H1 (cell line): Measurements from ENCODE around the gene C1QTNF1. TPM values are rescaled to one million over a fixed set of nuclear protein-coding genes. Genes with fewer than 3 reads are reported as not detected.

Experiments
- CTCF ChIA-PET: fragments of 300-600 bp; sonication (Branson Sonifier 250); formaldehyde crosslinking; loops from one replicate; lab custom pipeline; 2021; ENCODE audit not compliant: partially characterized antibody; lab: Charles Lee
- POLR2A ChIA-PET: fragments of 300-600 bp; sonication (Branson Sonifier 250); formaldehyde crosslinking; loops from one replicate; lab custom pipeline; 2021; ENCODE audit warnings: inconsistent platforms; ENCODE audit not compliant: partially characterized antibody; lab: Charles Lee
- DNase-seq, 2 experiments: peaks; one replicate each; pipeline versions ENCODE4 v3.0.0 to v3.0.0-alpha.2; 2010 to 2022; ENCODE audit warnings: low spot score in 2 of 2, low read depth in 1 of 2, mixed read lengths in 1 of 2
- FAIRE-seq: peaks from 2 replicates; lab custom pipeline; 2011; peaks lifted over from hg19 to GRCh38; lab: Jason Lieb, UNC
- H2AFZ ChIP-seq: 2 replicates; pipeline ENCODE4 v1.8.1; 2012; ENCODE audit warnings: low read length, inconsistent platforms
- H2AK5ac ChIP-seq: 2 replicates; pipeline ENCODE4 v1.6.1; 2013; ENCODE audit warnings: low read depth, low read length
- H2BK120ac ChIP-seq: replicated peaks from 2 replicates; pipeline ENCODE3; 2013; ENCODE audit warnings: low read depth, low read length, inconsistent platforms
- H2BK12ac ChIP-seq: 2 replicates; pipeline ENCODE4 v1.6.1; 2013; ENCODE audit warnings: low read depth, low read length
- H2BK15ac ChIP-seq: 2 replicates; pipeline ENCODE4 v1.6.1; 2013; ENCODE audit warnings: low read length
- H2BK20ac ChIP-seq: 2 replicates; pipeline ENCODE4 v1.6.1; 2013; ENCODE audit warnings: low read length
- H2BK5ac ChIP-seq: 2 replicates; pipeline ENCODE4 v1.6.1; 2013; ENCODE audit warnings: low read depth, low read length
- H3K14ac ChIP-seq: 2 replicates; pipeline ENCODE4 v1.6.1; 2013; ENCODE audit warnings: inconsistent platforms; ENCODE audit not compliant: insufficient read length
- H3K18ac ChIP-seq: 2 replicates; pipeline ENCODE4 v1.6.1; 2013; ENCODE audit warnings: low read length; ENCODE audit errors: extremely low read depth
- H3K23ac ChIP-seq: 2 replicates; pipeline ENCODE4 v1.6.1; 2013; ENCODE audit warnings: inconsistent platforms; ENCODE audit not compliant: insufficient read length
- H3K23me2 ChIP-seq: 2 replicates; pipeline ENCODE4 v1.6.1; 2013; ENCODE audit warnings: low read depth, low read length
- H3K27ac ChIP-seq: 2 replicates; pipeline ENCODE4 v1.6.1; 2011; ENCODE audit warnings: low read depth, low read length, inconsistent platforms
- H3K27me3 ChIP-seq, 4 experiments: replicated peaks in 1 of 4; 1 replicate in 1 of 4; 2 replicates in 3 of 4; pipeline versions ENCODE4 v1.6.1 to v1.8.1; 2011 to 2013; ENCODE audit warnings: low read length in 3 of 4, mild to moderate bottlenecking in 3 of 4, inconsistent platforms in 2 of 4, mixed read lengths in 2 of 4, moderate library complexity in 1 of 4; ENCODE audit not compliant: control insufficient read depth in 3 of 4, insufficient read depth in 3 of 4; ENCODE audit errors: extremely low read depth in 1 of 4
- H3K36me3 ChIP-seq, 4 experiments: 2 replicates each; pipeline versions ENCODE4 v1.6.1 to v1.8.1; 2011 to 2013; ENCODE audit warnings: mild to moderate bottlenecking in 4 of 4, low read length in 3 of 4, moderate library complexity in 2 of 4, control low read depth in 1 of 4, inconsistent platforms in 1 of 4; ENCODE audit not compliant: insufficient read depth in 4 of 4, control insufficient read depth in 2 of 4
- H3K4ac ChIP-seq: replicated peaks from 2 replicates; pipeline ENCODE3; 2013; ENCODE audit warnings: low read length, low read depth, mixed read lengths, inconsistent platforms; ENCODE audit not compliant: insufficient read length
- H3K4me1 ChIP-seq, 4 experiments: replicated peaks in 1 of 4; 1 replicate in 1 of 4; 2 replicates in 3 of 4; pipeline versions ENCODE4 v1.6.1 to v1.8.1; 2011 to 2013; ENCODE audit warnings: low read length in 3 of 4, inconsistent platforms in 2 of 4, mixed read lengths in 1 of 4; ENCODE audit not compliant: insufficient read depth in 4 of 4, control insufficient read depth in 3 of 4
- H3K4me2 ChIP-seq, 2 experiments: 2 replicates each; pipeline versions ENCODE4 v1.6.1 to v1.8.1; 2011 to 2013; ENCODE audit warnings: low read depth in 2 of 2, low read length in 2 of 2, control low read depth in 1 of 2, inconsistent platforms in 1 of 2, mild to moderate bottlenecking in 1 of 2; ENCODE audit not compliant: insufficient read depth in 1 of 2
- H3K4me3 ChIP-seq, 4 experiments: fragments of 200-600, 300-600 bp in 1 of 4; sonication (generic), shearing (Covaris generic), sonication (Bioruptor Twin) in 1 of 4; 2 replicates each; pipeline versions ENCODE4 v1.5.1 to v1.8.1; 2011 to 2016; ENCODE audit warnings: low read length in 4 of 4, low read depth in 3 of 4, control low read depth in 2 of 4, inconsistent platforms in 2 of 4, mild to moderate bottlenecking in 2 of 4, mixed read lengths in 1 of 4, moderate library complexity in 1 of 4; ENCODE audit not compliant: insufficient read depth in 2 of 4; ENCODE audit errors: extremely low read depth in 1 of 4
- H3K56ac ChIP-seq: replicated peaks from 2 replicates; pipeline ENCODE3; 2013; ENCODE audit warnings: low read depth, mild to moderate bottlenecking, mixed read lengths, low read length, inconsistent platforms; ENCODE audit not compliant: insufficient read length
- H3K79me1 ChIP-seq: 2 replicates; pipeline ENCODE4 v1.6.1; 2013; ENCODE audit warnings: low read depth, low read length, control low read depth
- H3K79me2 ChIP-seq, 2 experiments: 2 replicates each; pipeline versions ENCODE4 v1.6.1 to v1.8.1; 2012 to 2013; ENCODE audit warnings: low read length in 2 of 2, mild to moderate bottlenecking in 2 of 2, inconsistent platforms in 1 of 2; ENCODE audit not compliant: insufficient read depth in 2 of 2, control insufficient read depth in 1 of 2
- H3K9ac ChIP-seq, 4 experiments: replicated peaks in 1 of 4; 1 replicate in 1 of 4; 2 replicates in 3 of 4; pipeline versions ENCODE4 v1.6.1 to v1.8.1; 2011 to 2013; ENCODE audit warnings: low read depth in 3 of 4, low read length in 3 of 4, control low read depth in 2 of 4, mild to moderate bottlenecking in 2 of 4, moderate library complexity in 2 of 4, inconsistent platforms in 1 of 4; ENCODE audit errors: extremely low read depth in 1 of 4
- H3K9me3 ChIP-seq, 2 experiments: 2 replicates each; pipeline versions ENCODE4 v1.6.1 to v1.8.1; 2012 to 2013; ENCODE audit warnings: mild to moderate bottlenecking in 2 of 2, moderate library complexity in 2 of 2, control low read depth in 1 of 2, inconsistent platforms in 1 of 2, low read depth in 1 of 2, low read length in 1 of 2, mixed read lengths in 1 of 2; ENCODE audit not compliant: insufficient read depth in 2 of 2
- H4K20me1 ChIP-seq, 2 experiments: replicated peaks in 1 of 2; 2 replicates each; pipeline versions ENCODE3 to v1.8.1; 2011 to 2013; ENCODE audit warnings: inconsistent platforms in 2 of 2, low read length in 2 of 2, mild to moderate bottlenecking in 1 of 2; ENCODE audit not compliant: insufficient read depth in 2 of 2, control insufficient read depth in 1 of 2
- H4K5ac ChIP-seq: 2 replicates; pipeline ENCODE4 v1.6.1; 2013; ENCODE audit warnings: low read length, low read depth, mixed read lengths, inconsistent platforms; ENCODE audit not compliant: insufficient read length
- H4K8ac ChIP-seq: 2 replicates; pipeline ENCODE4 v1.8.0; 2013; ENCODE audit warnings: mild to moderate bottlenecking, moderate library complexity, low read length, inconsistent platforms; ENCODE audit not compliant: insufficient read depth; ENCODE audit errors: extremely low read depth
- H4K91ac ChIP-seq: replicated peaks from 2 replicates; pipeline ENCODE3; 2013; ENCODE audit warnings: low read length, mixed read lengths, inconsistent platforms; ENCODE audit not compliant: insufficient read length
- CREB1 ChIP-seq: IDR thresholded peaks from 2 replicates; pipeline ENCODE4 v1.6.1; 2012; ENCODE audit warnings: inconsistent platforms
- CTBP2 ChIP-seq: IDR thresholded peaks from 2 replicates; pipeline ENCODE4 v1.7.0; 2011; ENCODE audit warnings: borderline replicate concordance, mild to moderate bottlenecking, moderate library complexity, mixed read lengths, low read length; ENCODE audit not compliant: insufficient read depth, insufficient read length
- HDAC6 ChIP-seq: IDR thresholded peaks from one replicate; pipeline ENCODE4 v1.7.1; 2012; ENCODE audit warnings: low read depth, mild to moderate bottlenecking, inconsistent platforms, low read length, moderate library complexity
- KDM1A ChIP-seq: fragments of 200-600, 300-600 bp; sonication (generic); IDR thresholded peaks from 2 replicates; pipeline ENCODE4 v1.7.1; 2016; ENCODE audit warnings: mild to moderate bottlenecking, low read length, borderline replicate concordance
- SIRT6 ChIP-seq: IDR thresholded peaks from one replicate; pipeline ENCODE4 v1.7.1; 2012; ENCODE audit warnings: low read length, inconsistent platforms
- TAF1 ChIP-seq: IDR thresholded peaks from 2 replicates; pipeline ENCODE4 v1.6.1; 2011; ENCODE audit warnings: mild to moderate bottlenecking, low read depth, low read length
- WGBS, 2 experiments: shearing (Covaris generic) in 1 of 2; methylation state at CpG; one replicate each; pipeline versions ENCODE4 v1.1.6 to v1.1.7; 2013 to 2015; ENCODE audit warnings: low lambda C conversion rate in 2 of 2, mixed read lengths in 2 of 2, inconsistent platforms in 1 of 2, low coverage in 1 of 2, missing lambda C conversion rate in 1 of 2; ENCODE audit not compliant: insufficient replicate concordance in 2 of 2, insufficient coverage in 1 of 2, insufficient read length in 1 of 2; ENCODE audit errors: extremely low coverage in 1 of 2, missing lambda C conversion rate in 1 of 2; 5-methylcytosine and 5-hydroxymethylcytosine counted together
- polyA plus RNA-seq, 7 experiments: library from polyadenylated mRNA; depleted of rRNA in 3 of 7; stranded (reverse) in 5 of 7; unstranded in 2 of 7; fragments of >200 nt in 5 of 7; fragments of 200-250 nt in 2 of 7; gene quantifications; 1 replicate in 5 of 7; 2 replicates in 1 of 7; 4 replicates in 1 of 7; pipeline versions ENCODE4 v1.2.1 to v1.2.3, GENCODE V29; 2011 to 2013; ENCODE audit warnings: missing spikeins in 2 of 7, mixed read lengths in 2 of 7
- total RNA-seq: library from RNA; stranded (reverse); fragmentation: NEBNext Ultra II Directional; extraction: Animal tissue kit (Norgen Biotek cat#: 25700); gene quantifications from 2 replicates; pipeline ENCODE4 v1.2.1, GENCODE V29; 2021
- TF ChIP-seq, protein P1 (sequence below), 3 experiments: IDR thresholded peaks; 1 replicate in 2 of 3; 2 replicates in 1 of 3; pipeline versions ENCODE4 v1.5.1 to v1.6.1; 2011; ENCODE audit warnings: low read length in 3 of 3, mild to moderate bottlenecking in 3 of 3, inconsistent platforms in 2 of 3, low read depth in 1 of 3, moderate library complexity in 1 of 3; ENCODE audit not compliant: insufficient read depth in 1 of 3; ENCODE audit errors: control extremely low read depth in 1 of 3
- TF ChIP-seq, protein P2 (sequence below): IDR thresholded peaks from 2 replicates; pipeline ENCODE4 v1.6.1; 2011; ENCODE audit warnings: low read length, improper control_type of control experiment
- TF ChIP-seq, protein P3 (sequence below): IDR thresholded peaks from 2 replicates; pipeline ENCODE4 v1.6.1; 2011; ENCODE audit warnings: low read depth, mild to moderate bottlenecking, low read length; ENCODE audit not compliant: insufficient read depth

The C1QTNF1 gene
- total and polyA plus RNA-seq, 2 of the 8 experiments (the other 6 are each of a cell fraction or from before 2014, with no cell fraction given) = 1.5 to 2.5 TPM

DNA sequence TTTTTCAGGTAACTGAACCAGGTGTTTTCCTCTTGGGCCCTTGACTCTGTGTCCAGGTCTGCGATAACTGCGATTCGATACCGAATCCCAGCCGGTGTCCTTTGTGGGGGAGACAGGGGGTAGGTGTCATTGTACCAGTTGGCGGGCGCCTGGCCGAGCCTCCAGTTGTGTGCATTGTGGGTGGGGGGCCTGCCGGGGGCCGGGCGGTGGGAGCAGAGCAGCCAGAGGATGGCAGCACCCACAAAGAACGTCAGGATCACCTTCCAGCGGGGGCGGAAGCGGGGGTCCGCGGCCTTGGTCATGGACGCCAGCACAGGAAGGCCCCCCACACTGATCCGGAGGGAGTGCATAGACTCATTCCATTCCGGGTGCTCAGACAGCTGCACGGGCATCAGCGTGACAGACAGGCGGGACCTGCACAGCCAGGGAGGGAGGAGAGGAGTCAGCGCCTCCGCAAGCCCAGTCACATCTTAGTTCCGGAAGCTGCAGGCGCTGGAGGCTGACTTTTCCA lies 26.7 kb upstream of the C1QTNF1 start:
- Histone ChIP-seq H4K91ac (no peak overlapping the region), H2AFZ (no peak overlapping the region), H3K56ac (no peak overlapping the region), H3K4me2 (no peak overlapping the region), H3K79me1 (no peaks in the 10 kb centered on the region; the same call in 1 of the 2 replicates), H2BK5ac (no peak overlapping the region), H3K27me3 (peaks cover 3 to 26% (median 21%) of the 10 kb centered on the region in 4 experiments), H4K8ac (no peak overlapping the region), H3K18ac (no peak overlapping the region), H3K79me2 (peaks cover 1 to 4% of the 10 kb centered on the region in 2 experiments; a peak in 1 of 4 replicates), H3K23ac (no peak overlapping the region), H2BK120ac (no peak overlapping the region), H3K9ac (no peak overlapping the region), H2BK15ac (no peak overlapping the region), H3K14ac (no peak overlapping the region), H3K4ac (no peak overlapping the region), H3K9me3 (no peaks in the 10 kb centered on the region), H4K20me1 (peaks cover 24 to 46% of the 10 kb centered on the region in 2 experiments), H3K36me3 (peaks cover 0 to 6% (median 2%) of the 10 kb centered on the region in 4 experiments; a peak in 3 of 8 replicates), H2AK5ac (no peak overlapping the region), H3K23me2 (no peaks in the 10 kb centered on the region), H4K5ac (no peak overlapping the region), H3K27ac (no peak overlapping the region), H2BK20ac (no peak overlapping the region), H3K4me3 (no peak overlapping the region), H3K4me1 (no peaks in the 10 kb centered on the region; a peak in 1 of 7 replicates), H2BK12ac (no peak overlapping the region)
- DNase-seq (no peak), FAIRE-seq (no peak)
- WGBS, 2 experiments = 93% methylated on average over 26 of the region's 27 CpGs; no CpG with 5 or more reads in 1 of the 2 experiments
- POLR2A ChIA-PET = no interaction called here
- CTCF ChIA-PET = interaction anchor here (1.0 to 1.2 kb wide), 3 partner anchors 11 to 145 kb away, joined by 3 to 4 read pairs (median 3); no protein-coding TSS in a partner anchor
- TF ChIP-seq, protein P1, sequence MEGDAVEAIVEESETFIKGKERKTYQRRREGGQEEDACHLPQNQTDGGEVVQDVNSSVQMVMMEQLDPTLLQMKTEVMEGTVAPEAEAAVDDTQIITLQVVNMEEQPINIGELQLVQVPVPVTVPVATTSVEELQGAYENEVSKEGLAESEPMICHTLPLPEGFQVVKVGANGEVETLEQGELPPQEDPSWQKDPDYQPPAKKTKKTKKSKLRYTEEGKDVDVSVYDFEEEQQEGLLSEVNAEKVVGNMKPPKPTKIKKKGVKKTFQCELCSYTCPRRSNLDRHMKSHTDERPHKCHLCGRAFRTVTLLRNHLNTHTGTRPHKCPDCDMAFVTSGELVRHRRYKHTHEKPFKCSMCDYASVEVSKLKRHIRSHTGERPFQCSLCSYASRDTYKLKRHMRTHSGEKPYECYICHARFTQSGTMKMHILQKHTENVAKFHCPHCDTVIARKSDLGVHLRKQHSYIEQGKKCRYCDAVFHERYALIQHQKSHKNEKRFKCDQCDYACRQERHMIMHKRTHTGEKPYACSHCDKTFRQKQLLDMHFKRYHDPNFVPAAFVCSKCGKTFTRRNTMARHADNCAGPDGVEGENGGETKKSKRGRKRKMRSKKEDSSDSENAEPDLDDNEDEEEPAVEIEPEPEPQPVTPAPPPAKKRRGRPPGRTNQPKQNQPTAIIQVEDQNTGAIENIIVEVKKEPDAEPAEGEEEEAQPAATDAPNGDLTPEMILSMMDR (IDR thresholded peaks at IDR 0.05; ENCODE audit: control extremely low read depth in 1 of 3, insufficient read depth in 1 of 3, low read depth in 1 of 3, low read length in 3 of 3) = no peak
- no peak for TF ChIP-seq CTBP2
- TF ChIP-seq TAF1 = no peak
- no peak for TF ChIP-seq HDAC6
- TF ChIP-seq, protein P2, sequence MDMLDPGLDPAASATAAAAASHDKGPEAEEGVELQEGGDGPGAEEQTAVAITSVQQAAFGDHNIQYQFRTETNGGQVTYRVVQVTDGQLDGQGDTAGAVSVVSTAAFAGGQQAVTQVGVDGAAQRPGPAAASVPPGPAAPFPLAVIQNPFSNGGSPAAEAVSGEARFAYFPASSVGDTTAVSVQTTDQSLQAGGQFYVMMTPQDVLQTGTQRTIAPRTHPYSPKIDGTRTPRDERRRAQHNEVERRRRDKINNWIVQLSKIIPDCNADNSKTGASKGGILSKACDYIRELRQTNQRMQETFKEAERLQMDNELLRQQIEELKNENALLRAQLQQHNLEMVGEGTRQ = no peak
- TF ChIP-seq KDM1A = no peak
- TF ChIP-seq, protein P3, sequence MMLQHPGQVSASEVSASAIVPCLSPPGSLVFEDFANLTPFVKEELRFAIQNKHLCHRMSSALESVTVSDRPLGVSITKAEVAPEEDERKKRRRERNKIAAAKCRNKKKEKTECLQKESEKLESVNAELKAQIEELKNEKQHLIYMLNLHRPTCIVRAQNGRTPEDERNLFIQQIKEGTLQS = no peak
- TF ChIP-seq SIRT6 = no peak
- no peak for TF ChIP-seq CREB1
